Vagina (tissue), 2 donors: ENCODE measurements around the gene RARS2. TPM values are rescaled to one million over a fixed set of nuclear protein-coding genes. Genes with fewer than 3 reads are reported as not detected.

Source experiments
- DNase-seq, 2 donors: peaks; one replicate each; pipeline ENCODE4 v3.0.0-alpha.2; 2017; ENCODE audit errors: extremely low spot score in 2 of 2
- H3K27ac ChIP-seq: fragments of 200-600 bp; sonication (generic); one replicate; pipeline ENCODE4 v1.5.1; 2019
- H3K27me3 ChIP-seq: fragments of 200-600 bp; sonication (generic); one replicate; pipeline ENCODE4 v1.5.1; 2019
- H3K36me3 ChIP-seq, 2 donors: fragments of 200-600 bp; sonication (generic); one replicate each; pipeline ENCODE4 v1.5.1; 2017 to 2019
- H3K4me1 ChIP-seq: fragments of 200-600 bp; sonication (generic); one replicate; pipeline ENCODE4 v1.5.1; 2019
- H3K4me3 ChIP-seq, 2 donors: fragments of 200-600 bp; sonication (generic); 1 replicate in 1 of 2; 2 replicates in 1 of 2; pipeline ENCODE4 v1.5.1; 2016 to 2019
- H3K9me3 ChIP-seq: fragments of 200-600 bp; sonication (generic); one replicate; pipeline ENCODE4 v1.5.1; 2019
- CTCF ChIP-seq, 3 experiments: fragments of 450-650 bp in 2 of 3; fragments of 200-600 bp in 1 of 3; sonication (generic) in 1 of 3; IDR thresholded peaks; one replicate each; pipeline ENCODE4 v1.5.1; 2017 to 2019; ENCODE audit warnings: antibody characterized with exemption in 3 of 3, mild to moderate bottlenecking in 2 of 3, moderate library complexity in 2 of 3
- POLR2A ChIP-seq, 2 donors: fragments of 450-650 bp; IDR thresholded peaks; one replicate each; pipeline ENCODE4 v1.6.1; 2017; ENCODE audit warnings: antibody characterized with exemption in 2 of 2, mild to moderate bottlenecking in 2 of 2, moderate library complexity in 2 of 2
- POLR2AphosphoS5 ChIP-seq, 2 donors: sonication (generic); formaldehyde crosslinking; IDR thresholded peaks; one replicate each; pipeline ENCODE4 v1.9.0; 2017; ENCODE audit warnings: antibody characterized with exemption in 2 of 2, mild to moderate bottlenecking in 2 of 2, low read depth in 1 of 2; ENCODE audit not compliant: insufficient read depth in 1 of 2
- intact Hi-C: fragments of 100-400 bp; cut with DNase I; formaldehyde crosslinking; loops from one replicate; pipeline ENCODE4 v1.15.1; 2023
- total RNA-seq: library from RNA; depleted of rRNA; stranded (reverse); fragments of >200 nt; gene quantifications from one replicate; pipeline ENCODE4 v1.2.3, GENCODE V29; 2016

RARS2 gene
- total RNA-seq, 1 donor from 2014 or later, result 17.9 TPM

- Histone ChIP-seq H3K4me3 (no peak overlapping the region), H3K9me3 (no peaks in the 10 kb centered on the region), H3K36me3 (peaks cover 0 to 30% of the 10 kb centered on the region in 2 donors), H3K27ac (no peak overlapping the region), H3K27me3 (no peaks in the 10 kb centered on the region), H3K4me1 (no peaks in the 10 kb centered on the region)
- intact Hi-C loops, result no loop called here
- no peak for TF ChIP-seq POLR2A (IDR thresholded peaks at IDR 0.05)
- no peak for TF ChIP-seq POLR2AphosphoS5 (IDR thresholded peaks at IDR 0.05; ENCODE audit: insufficient read depth in 1 of 2, low read depth in 1 of 2)
- no peak for TF ChIP-seq CTCF (IDR thresholded peaks at IDR 0.05)
- no peak for DNase-seq
These were observed 50.2 kb downstream of the RARS2 start for GRCh38 chr6:87539554-87539953.

GRCh38 chr6:87538510-87539260 is 51.1 kb downstream of the RARS2 start:
- intact Hi-C loops, result no loop called here
- Histone ChIP-seq H3K4me3 (no peak overlapping the region), H3K36me3 (peaks cover 0 to 32% of the 10 kb centered on the region in 2 donors), H3K9me3 (no peaks in the 10 kb centered on the region), H3K27ac (no peak overlapping the region), H3K4me1 (no peaks in the 10 kb centered on the region), H3K27me3 (no peaks in the 10 kb centered on the region)
- DNase-seq, result no peak
- no peak for TF ChIP-seq POLR2A (IDR thresholded peaks at IDR 0.05)
- TF ChIP-seq POLR2AphosphoS5 (IDR thresholded peaks at IDR 0.05; ENCODE audit: insufficient read depth in 1 of 2, low read depth in 1 of 2), result no peak
- TF ChIP-seq CTCF (IDR thresholded peaks at IDR 0.05), result no peak

- TF ChIP-seq POLR2AphosphoS5 (IDR thresholded peaks at IDR 0.05; ENCODE audit: insufficient read depth in 1 of 2, low read depth in 1 of 2) (no peak), CTCF (IDR thresholded peaks at IDR 0.05) (no peak), POLR2A (IDR thresholded peaks at IDR 0.05) (no peak)
- intact Hi-C loops, result no loop called here
- Histone ChIP-seq H3K4me1 (no peaks in the 10 kb centered on the region), H3K9me3 (no peaks in the 10 kb centered on the region), H3K27ac (no peak overlapping the region), H3K36me3 (peaks cover 0 to 22% of the 10 kb centered on the region in 2 donors), H3K27me3 (no peaks in the 10 kb centered on the region), H3K4me3 (no peak overlapping the region)
- no peak for DNase-seq
These were observed 55.3 kb downstream of the RARS2 start for GRCh38 chr6:87534377-87535047.

GRCh38 chr6:87529221-87529620 is 60.6 kb downstream of the RARS2 start:
- DNase-seq, result no peak
- Histone ChIP-seq H3K27ac (no peak overlapping the region), H3K27me3 (no peaks in the 10 kb centered on the region), H3K36me3 (peaks cover 0 to 11% of the 10 kb centered on the region in 2 donors), H3K9me3 (no peaks in the 10 kb centered on the region), H3K4me3 (no peak overlapping the region), H3K4me1 (no peaks in the 10 kb centered on the region)
- TF ChIP-seq CTCF (IDR thresholded peaks at IDR 0.05) (no peak), POLR2A (IDR thresholded peaks at IDR 0.05) (no peak), POLR2AphosphoS5 (IDR thresholded peaks at IDR 0.05; ENCODE audit: insufficient read depth in 1 of 2, low read depth in 1 of 2) (no peak)
- intact Hi-C loops, result no loop called here

- Histone ChIP-seq H3K27me3 (no peaks in the 10 kb centered on the region), H3K4me1 (no peaks in the 10 kb centered on the region), H3K9me3 (no peaks in the 10 kb centered on the region), H3K27ac (no peak overlapping the region), H3K4me3 (no peak overlapping the region), H3K36me3 (peaks cover 0 to 31% of the 10 kb centered on the region in 2 donors)
- DNase-seq, result no peak
- TF ChIP-seq POLR2A (IDR thresholded peaks at IDR 0.05) (no peak), POLR2AphosphoS5 (IDR thresholded peaks at IDR 0.05; ENCODE audit: insufficient read depth in 1 of 2, low read depth in 1 of 2) (no peak), CTCF (IDR thresholded peaks at IDR 0.05) (no peak)
- intact Hi-C loops, result no loop called here
These were observed 67.1 kb downstream of the RARS2 start for GRCh38 chr6:87522686-87523085.
